ENCODE data around the gene EVI5. TPM values are rescaled to one million over a fixed set of nuclear protein-coding genes. Genes with fewer than 3 reads are reported as not detected.

EVI5 gene
- total and polyA plus RNA-seq, 10 of the 15 experiments (the other 5 are each of a cell fraction or from before 2014, with no cell fraction given), result 0.27 to 6.8 (median 1.7) TPM

DNA sequence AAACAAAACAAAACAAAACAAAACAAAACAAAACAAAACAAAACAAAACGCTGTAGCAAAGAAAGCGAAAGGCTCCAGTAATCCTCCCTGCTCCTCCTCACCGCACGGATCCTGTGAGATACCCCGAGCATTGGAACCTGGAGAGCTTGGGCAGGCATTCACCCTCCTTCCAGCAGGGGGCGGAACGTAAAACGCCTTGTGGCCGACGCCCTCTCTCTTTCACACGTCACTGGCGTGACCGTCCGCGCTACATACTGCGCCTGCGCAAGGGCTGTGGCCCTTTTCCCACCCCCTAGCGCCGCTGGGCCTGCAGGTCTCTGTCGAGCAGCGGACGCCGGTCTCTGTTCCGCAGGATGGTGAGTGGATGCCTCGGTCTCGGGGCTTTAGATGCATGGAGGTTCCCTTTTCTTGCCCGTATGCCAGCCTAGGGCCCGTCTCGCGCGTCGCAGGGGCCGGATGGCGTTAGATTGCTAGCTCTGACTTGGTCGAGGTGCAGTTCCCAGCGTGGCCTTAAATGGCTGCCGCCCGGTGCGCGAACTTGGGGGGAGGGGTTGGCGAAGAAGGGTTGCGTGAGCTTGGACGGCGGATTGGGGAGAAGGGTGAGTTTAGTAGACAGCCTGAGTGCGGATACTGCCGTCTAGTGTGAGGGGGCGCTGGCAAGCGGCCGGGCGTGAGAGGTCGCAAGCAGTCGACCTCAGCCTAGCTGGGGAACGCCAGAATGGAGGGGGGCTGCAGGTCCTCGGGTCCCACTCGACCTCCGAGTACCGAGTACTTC, 47.0 kb upstream of the EVI5 start, which contains the start of gene RPL5 (continued):
- 0 out of 2 replicates have a peak, but pooled peaks have one; percentile 42 for TF ChIP-seq ZNF217 (IDR thresholded peaks at IDR 0.05)
- TF ChIP-seq, protein P1, sequence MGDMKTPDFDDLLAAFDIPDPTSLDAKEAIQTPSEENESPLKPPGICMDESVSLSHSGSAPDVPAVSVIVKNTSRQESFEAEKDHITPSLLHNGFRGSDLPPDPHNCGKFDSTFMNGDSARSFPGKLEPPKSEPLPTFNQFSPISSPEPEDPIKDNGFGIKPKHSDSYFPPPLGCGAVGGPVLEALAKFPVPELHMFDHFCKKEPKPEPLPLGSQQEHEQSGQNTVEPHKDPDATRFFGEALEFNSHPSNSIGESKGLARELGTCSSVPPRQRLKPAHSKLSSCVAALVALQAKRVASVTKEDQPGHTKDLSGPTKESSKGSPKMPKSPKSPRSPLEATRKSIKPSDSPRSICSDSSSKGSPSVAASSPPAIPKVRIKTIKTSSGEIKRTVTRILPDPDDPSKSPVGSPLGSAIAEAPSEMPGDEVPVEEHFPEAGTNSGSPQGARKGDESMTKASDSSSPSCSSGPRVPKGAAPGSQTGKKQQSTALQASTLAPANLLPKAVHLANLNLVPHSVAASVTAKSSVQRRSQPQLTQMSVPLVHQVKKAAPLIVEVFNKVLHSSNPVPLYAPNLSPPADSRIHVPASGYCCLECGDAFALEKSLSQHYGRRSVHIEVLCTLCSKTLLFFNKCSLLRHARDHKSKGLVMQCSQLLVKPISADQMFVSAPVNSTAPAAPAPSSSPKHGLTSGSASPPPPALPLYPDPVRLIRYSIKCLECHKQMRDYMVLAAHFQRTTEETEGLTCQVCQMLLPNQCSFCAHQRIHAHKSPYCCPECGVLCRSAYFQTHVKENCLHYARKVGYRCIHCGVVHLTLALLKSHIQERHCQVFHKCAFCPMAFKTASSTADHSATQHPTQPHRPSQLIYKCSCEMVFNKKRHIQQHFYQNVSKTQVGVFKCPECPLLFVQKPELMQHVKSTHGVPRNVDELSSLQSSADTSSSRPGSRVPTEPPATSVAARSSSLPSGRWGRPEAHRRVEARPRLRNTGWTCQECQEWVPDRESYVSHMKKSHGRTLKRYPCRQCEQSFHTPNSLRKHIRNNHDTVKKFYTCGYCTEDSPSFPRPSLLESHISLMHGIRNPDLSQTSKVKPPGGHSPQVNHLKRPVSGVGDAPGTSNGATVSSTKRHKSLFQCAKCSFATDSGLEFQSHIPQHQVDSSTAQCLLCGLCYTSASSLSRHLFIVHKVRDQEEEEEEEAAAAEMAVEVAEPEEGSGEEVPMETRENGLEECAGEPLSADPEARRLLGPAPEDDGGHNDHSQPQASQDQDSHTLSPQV (IDR thresholded peaks at IDR 0.05), result no peak
- no peak for TF ChIP-seq ZNF384 (IDR thresholded peaks at IDR 0.05; ENCODE audit: borderline replicate concordance, low read depth, low read length)
- TF ChIP-seq STAT3 (IDR thresholded peaks at IDR 0.05; ENCODE audit: low read depth, low read length), result no peak
- TF ChIP-seq CEBPB (IDR thresholded peaks at IDR 0.05; ENCODE audit: borderline replicate concordance in 1 of 2, low read depth in 2 of 2, low read length in 2 of 2), result no peak
- TF ChIP-seq RUNX3 (IDR thresholded peaks at IDR 0.05; ENCODE audit: low read length), result peak; percentile 70
- peak; percentile 91 for TF ChIP-seq SMAD1 (IDR thresholded peaks at IDR 0.05; ENCODE audit: low read depth, partially characterized antibody)
- TF ChIP-seq, protein P2, sequence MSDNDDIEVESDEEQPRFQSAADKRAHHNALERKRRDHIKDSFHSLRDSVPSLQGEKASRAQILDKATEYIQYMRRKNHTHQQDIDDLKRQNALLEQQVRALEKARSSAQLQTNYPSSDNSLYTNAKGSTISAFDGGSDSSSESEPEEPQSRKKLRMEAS (IDR thresholded peaks at IDR 0.05; ENCODE audit: low read depth, low read length), result peak; percentile 96; the same call in 1 of the 2 replicates
- TF ChIP-seq, protein P3, sequence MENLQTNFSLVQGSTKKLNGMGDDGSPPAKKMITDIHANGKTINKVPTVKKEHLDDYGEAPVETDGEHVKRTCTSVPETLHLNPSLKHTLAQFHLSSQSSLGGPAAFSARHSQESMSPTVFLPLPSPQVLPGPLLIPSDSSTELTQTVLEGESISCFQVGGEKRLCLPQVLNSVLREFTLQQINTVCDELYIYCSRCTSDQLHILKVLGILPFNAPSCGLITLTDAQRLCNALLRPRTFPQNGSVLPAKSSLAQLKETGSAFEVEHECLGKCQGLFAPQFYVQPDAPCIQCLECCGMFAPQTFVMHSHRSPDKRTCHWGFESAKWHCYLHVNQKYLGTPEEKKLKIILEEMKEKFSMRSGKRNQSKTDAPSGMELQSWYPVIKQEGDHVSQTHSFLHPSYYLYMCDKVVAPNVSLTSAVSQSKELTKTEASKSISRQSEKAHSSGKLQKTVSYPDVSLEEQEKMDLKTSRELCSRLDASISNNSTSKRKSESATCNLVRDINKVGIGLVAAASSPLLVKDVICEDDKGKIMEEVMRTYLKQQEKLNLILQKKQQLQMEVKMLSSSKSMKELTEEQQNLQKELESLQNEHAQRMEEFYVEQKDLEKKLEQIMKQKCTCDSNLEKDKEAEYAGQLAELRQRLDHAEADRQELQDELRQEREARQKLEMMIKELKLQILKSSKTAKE (IDR thresholded peaks at IDR 0.05; ENCODE audit: low read depth, poor library complexity, severe bottlenecking), result peak; percentile 72
- TF ChIP-seq, protein P4, sequence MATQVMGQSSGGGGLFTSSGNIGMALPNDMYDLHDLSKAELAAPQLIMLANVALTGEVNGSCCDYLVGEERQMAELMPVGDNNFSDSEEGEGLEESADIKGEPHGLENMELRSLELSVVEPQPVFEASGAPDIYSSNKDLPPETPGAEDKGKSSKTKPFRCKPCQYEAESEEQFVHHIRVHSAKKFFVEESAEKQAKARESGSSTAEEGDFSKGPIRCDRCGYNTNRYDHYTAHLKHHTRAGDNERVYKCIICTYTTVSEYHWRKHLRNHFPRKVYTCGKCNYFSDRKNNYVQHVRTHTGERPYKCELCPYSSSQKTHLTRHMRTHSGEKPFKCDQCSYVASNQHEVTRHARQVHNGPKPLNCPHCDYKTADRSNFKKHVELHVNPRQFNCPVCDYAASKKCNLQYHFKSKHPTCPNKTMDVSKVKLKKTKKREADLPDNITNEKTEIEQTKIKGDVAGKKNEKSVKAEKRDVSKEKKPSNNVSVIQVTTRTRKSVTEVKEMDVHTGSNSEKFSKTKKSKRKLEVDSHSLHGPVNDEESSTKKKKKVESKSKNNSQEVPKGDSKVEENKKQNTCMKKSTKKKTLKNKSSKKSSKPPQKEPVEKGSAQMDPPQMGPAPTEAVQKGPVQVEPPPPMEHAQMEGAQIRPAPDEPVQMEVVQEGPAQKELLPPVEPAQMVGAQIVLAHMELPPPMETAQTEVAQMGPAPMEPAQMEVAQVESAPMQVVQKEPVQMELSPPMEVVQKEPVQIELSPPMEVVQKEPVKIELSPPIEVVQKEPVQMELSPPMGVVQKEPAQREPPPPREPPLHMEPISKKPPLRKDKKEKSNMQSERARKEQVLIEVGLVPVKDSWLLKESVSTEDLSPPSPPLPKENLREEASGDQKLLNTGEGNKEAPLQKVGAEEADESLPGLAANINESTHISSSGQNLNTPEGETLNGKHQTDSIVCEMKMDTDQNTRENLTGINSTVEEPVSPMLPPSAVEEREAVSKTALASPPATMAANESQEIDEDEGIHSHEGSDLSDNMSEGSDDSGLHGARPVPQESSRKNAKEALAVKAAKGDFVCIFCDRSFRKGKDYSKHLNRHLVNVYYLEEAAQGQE (IDR thresholded peaks at IDR 0.05; ENCODE audit: low read depth, low read length), result peak; percentile 53
- TF ChIP-seq, protein P5, sequence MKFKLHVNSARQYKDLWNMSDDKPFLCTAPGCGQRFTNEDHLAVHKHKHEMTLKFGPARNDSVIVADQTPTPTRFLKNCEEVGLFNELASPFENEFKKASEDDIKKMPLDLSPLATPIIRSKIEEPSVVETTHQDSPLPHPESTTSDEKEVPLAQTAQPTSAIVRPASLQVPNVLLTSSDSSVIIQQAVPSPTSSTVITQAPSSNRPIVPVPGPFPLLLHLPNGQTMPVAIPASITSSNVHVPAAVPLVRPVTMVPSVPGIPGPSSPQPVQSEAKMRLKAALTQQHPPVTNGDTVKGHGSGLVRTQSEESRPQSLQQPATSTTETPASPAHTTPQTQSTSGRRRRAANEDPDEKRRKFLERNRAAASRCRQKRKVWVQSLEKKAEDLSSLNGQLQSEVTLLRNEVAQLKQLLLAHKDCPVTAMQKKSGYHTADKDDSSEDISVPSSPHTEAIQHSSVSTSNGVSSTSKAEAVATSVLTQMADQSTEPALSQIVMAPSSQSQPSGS (IDR thresholded peaks at IDR 0.05; ENCODE audit: low read length), result peak; percentile 34; the same call in 1 of the 2 replicates
- TF ChIP-seq, protein P6, sequence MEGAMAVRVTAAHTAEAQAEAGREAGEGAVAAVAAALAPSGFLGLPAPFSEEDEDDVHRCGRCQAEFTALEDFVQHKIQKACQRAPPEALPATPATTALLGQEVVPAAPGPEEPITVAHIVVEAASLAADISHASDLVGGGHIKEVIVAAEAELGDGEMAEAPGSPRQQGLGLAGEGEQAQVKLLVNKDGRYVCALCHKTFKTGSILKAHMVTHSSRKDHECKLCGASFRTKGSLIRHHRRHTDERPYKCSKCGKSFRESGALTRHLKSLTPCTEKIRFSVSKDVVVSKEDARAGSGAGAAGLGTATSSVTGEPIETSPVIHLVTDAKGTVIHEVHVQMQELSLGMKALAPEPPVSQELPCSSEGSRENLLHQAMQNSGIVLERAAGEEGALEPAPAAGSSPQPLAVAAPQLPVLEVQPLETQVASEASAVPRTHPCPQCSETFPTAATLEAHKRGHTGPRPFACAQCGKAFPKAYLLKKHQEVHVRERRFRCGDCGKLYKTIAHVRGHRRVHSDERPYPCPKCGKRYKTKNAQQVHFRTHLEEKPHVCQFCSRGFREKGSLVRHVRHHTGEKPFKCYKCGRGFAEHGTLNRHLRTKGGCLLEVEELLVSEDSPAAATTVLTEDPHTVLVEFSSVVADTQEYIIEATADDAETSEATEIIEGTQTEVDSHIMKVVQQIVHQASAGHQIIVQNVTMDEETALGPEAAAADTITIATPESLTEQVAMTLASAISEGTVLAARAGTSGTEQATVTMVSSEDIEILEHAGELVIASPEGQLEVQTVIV (IDR thresholded peaks at IDR 0.05; ENCODE audit: borderline replicate concordance, partially characterized antibody), result peak; percentile 62
